Neural progenitor cell (in vitro differentiated cells): Measurements from ENCODE around the gene CDH23.

Source experiments
- CTCF ChIP-seq: fragments of 200-600 bp; sonication (generic); IDR thresholded peaks from 2 replicates; pipeline ENCODE4 v1.5.1; 2017; ENCODE audit warnings: antibody characterized with exemption, mild to moderate bottlenecking
- EZH2 ChIP-seq: fragments of 200-600 bp; sonication (generic); IDR thresholded peaks from 2 replicates; pipeline ENCODE4 v1.6.1; 2017; ENCODE audit warnings: antibody characterized with exemption, mild to moderate bottlenecking, moderate library complexity

GRCh38 chr10:71819985-71820384 lies 423.3 kb downstream of the CDH23 start:
- TF ChIP-seq CTCF (no peak), EZH2 (no peak)
